Loucy (cell line): ENCODE results near the gene IL23A.

Experiments used
- EZH2phosphoT487 ChIP-seq: fragments of 200-600 bp; IDR thresholded peaks from 2 replicates; pipeline ENCODE4 v1.6.1; 2018; ENCODE audit warnings: antibody characterized with exemption, mild to moderate bottlenecking, moderate library complexity, borderline replicate concordance
- TF ChIP-seq, protein P1 (sequence below): fragments of 200-600 bp; sonication (generic); conservative IDR thresholded peaks from 2 replicates; pipeline ENCODE4 v1.5.1; 2014; ENCODE audit warnings: mild to moderate bottlenecking, antibody characterized with exemption, low read length

DNA sequence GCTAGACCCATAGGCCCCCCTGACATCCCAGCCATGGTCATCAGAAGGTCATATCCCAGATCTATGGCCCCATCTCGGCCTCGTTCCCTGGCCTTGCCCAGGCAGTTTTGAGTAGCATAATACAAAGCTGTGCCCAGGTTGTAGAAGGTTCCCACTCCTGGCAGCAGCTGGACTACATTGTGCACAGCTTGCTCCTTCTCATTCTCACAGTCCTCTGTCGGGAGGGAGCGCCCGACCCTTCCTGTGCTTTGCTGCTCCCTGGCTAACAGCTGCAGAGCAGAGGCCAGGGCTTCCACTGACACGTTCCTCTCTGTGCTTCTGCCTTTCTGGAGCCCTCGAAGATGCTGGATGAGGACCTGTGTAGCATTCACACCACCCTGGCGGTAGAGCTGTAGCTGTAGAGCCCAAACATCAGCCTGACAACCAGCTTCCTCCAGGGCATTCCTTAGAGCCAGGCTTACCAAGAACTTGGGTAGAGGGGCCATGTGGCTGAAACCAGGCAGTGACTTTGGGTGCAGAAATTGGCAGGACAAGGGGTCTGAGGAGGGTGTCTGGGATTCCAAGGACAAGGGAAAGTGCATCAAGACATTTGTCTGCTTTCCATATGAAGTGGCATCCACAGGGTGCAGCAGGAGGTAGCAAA lies 22.9 kb downstream of the IL23A start:
- TF ChIP-seq, protein P1, sequence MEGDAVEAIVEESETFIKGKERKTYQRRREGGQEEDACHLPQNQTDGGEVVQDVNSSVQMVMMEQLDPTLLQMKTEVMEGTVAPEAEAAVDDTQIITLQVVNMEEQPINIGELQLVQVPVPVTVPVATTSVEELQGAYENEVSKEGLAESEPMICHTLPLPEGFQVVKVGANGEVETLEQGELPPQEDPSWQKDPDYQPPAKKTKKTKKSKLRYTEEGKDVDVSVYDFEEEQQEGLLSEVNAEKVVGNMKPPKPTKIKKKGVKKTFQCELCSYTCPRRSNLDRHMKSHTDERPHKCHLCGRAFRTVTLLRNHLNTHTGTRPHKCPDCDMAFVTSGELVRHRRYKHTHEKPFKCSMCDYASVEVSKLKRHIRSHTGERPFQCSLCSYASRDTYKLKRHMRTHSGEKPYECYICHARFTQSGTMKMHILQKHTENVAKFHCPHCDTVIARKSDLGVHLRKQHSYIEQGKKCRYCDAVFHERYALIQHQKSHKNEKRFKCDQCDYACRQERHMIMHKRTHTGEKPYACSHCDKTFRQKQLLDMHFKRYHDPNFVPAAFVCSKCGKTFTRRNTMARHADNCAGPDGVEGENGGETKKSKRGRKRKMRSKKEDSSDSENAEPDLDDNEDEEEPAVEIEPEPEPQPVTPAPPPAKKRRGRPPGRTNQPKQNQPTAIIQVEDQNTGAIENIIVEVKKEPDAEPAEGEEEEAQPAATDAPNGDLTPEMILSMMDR = no peak
- TF ChIP-seq EZH2phosphoT487 = no peak
